K562 (cell line): ENCODE measurements around the gene SKIDA1. TPM values are rescaled to one million over a fixed set of nuclear protein-coding genes. Genes with fewer than 3 reads are reported as not detected.

Source experiments
- ATAC-seq: fragments of 200-7000 bp; cut with Tn5 transposase; 3 replicates; pipeline ENCODE4 v1.9.1; 2020; ENCODE audit warnings: moderate library complexity
- BruUV-seq: library from RNA; stranded (reverse); fragments of 400-500 nt; replicated peaks from 2 replicates; lab custom pipeline; 2021; lab: Mats Ljungman, UMichigan
- CTCF ChIA-PET: fragments of 300-600 bp; formaldehyde crosslinking; extraction: SDS; loops from one replicate; lab custom pipeline; 2021; ENCODE audit warnings: low intra/inter-chr PET ratio; lab: Yijun Ruan, JAX
- POLR2A ChIA-PET: fragments of 300-600, 350-650 bp; sonication (Branson Sonifier 250); formaldehyde crosslinking; extraction: SDS; loops from one replicate; lab custom pipeline; 2021; ENCODE audit warnings: antibody characterized with exemption, inconsistent platforms; lab: Yijun Ruan, JAX
- DNase-seq, 4 experiments: peaks; one replicate each; pipeline versions ENCODE4 v3.0.0 to v3.0.0-alpha.2; 2011 to 2018; ENCODE audit warnings: low spot score in 3 of 4, mixed read lengths in 3 of 4; ENCODE audit errors: extremely low read depth in 1 of 4
- FAIRE-seq: peaks from 2 replicates; lab custom pipeline; 2011; peaks lifted over from hg19 to GRCh38; lab: Jason Lieb, UNC
- H2AFZ ChIP-seq: 2 replicates; pipeline ENCODE4 v1.6.0; 2011; ENCODE audit warnings: low read depth, low read length, control low read depth, inconsistent platforms
- H3K27ac ChIP-seq: fragments of 200-600 bp; 3 replicates; pipeline ENCODE4 v1.8.0; 2011; ENCODE audit warnings: low read depth, mild to moderate bottlenecking, control low read depth, inconsistent platforms, low read length, moderate library complexity, mixed read lengths; ENCODE audit errors: extremely low read depth
- H3K27me3 ChIP-seq, 2 experiments: fragments of 300-600 bp in 1 of 2; 2 replicates in 1 of 2; 3 replicates in 1 of 2; pipeline versions ENCODE4 v1.6.0 to v1.8.0; 2011; ENCODE audit warnings: inconsistent platforms in 2 of 2, low read length in 2 of 2, mild to moderate bottlenecking in 1 of 2, mixed read lengths in 1 of 2, moderate library complexity in 1 of 2; ENCODE audit not compliant: control insufficient read depth in 2 of 2, insufficient read depth in 2 of 2
- H3K36me3 ChIP-seq: fragments of 300-600 bp; 3 replicates; pipeline ENCODE4 v1.8.0; 2011; ENCODE audit warnings: mild to moderate bottlenecking, low read length, inconsistent platforms; ENCODE audit not compliant: control insufficient read depth, insufficient read depth
- H3K4me1 ChIP-seq, 2 experiments: fragments of 200-600 bp in 1 of 2; replicated peaks in 1 of 2; 2 replicates in 1 of 2; 3 replicates in 1 of 2; pipeline versions ENCODE4 v1.5.1 to v1.8.0; 2011; ENCODE audit warnings: inconsistent platforms in 2 of 2, low read length in 2 of 2, mild to moderate bottlenecking in 1 of 2, mixed read lengths in 1 of 2, moderate library complexity in 1 of 2; ENCODE audit not compliant: control insufficient read depth in 2 of 2, insufficient read depth in 2 of 2
- H3K4me2 ChIP-seq: 2 replicates; pipeline ENCODE4 v1.6.1; 2011; ENCODE audit warnings: low read length, control low read depth, inconsistent platforms, mixed read lengths; ENCODE audit not compliant: insufficient read depth
- H3K4me3 ChIP-seq: fragments of 200-600 bp; sonication (generic), shearing (Covaris generic); 2 replicates; pipeline ENCODE4 v1.5.1; 2016; ENCODE audit warnings: control low read depth, inconsistent platforms
- H3K79me2 ChIP-seq: fragments of 200-600 bp; 3 replicates; pipeline ENCODE4 v1.8.0; 2011; ENCODE audit warnings: low read length, inconsistent platforms; ENCODE audit not compliant: control insufficient read depth, insufficient read depth
- H3K9ac ChIP-seq, 2 experiments: 2 replicates each; pipeline versions ENCODE4 v1.6.0 to v1.6.1; 2011; ENCODE audit warnings: low read depth in 2 of 2, low read length in 2 of 2, control low read depth in 1 of 2, inconsistent platforms in 1 of 2, mild to moderate bottlenecking in 1 of 2, mixed read lengths in 1 of 2; ENCODE audit not compliant: insufficient read depth in 1 of 2
- H3K9me1 ChIP-seq: one replicate; pipeline ENCODE4 v1.6.0; 2011; ENCODE audit warnings: inconsistent platforms, mild to moderate bottlenecking, low read length, moderate library complexity; ENCODE audit not compliant: control insufficient read depth, insufficient read depth
- H3K9me3 ChIP-seq: replicated peaks from 2 replicates; pipeline ENCODE4 v1.5.1; 2011; ENCODE audit warnings: low read depth, low read length, inconsistent platforms; ENCODE audit not compliant: control insufficient read depth, insufficient read depth
- H4K20me1 ChIP-seq: replicated peaks from 2 replicates; pipeline ENCODE4 v1.6.1; 2011; ENCODE audit warnings: low read length, inconsistent platforms, mixed read lengths; ENCODE audit not compliant: control insufficient read depth, insufficient read depth
- AFF1 ChIP-seq, 2 experiments: fragments of 450-650 bp; IDR thresholded peaks; 2 replicates each; pipeline ENCODE4 v1.6.1; 2018; ENCODE audit warnings: mild to moderate bottlenecking in 2 of 2, low read depth in 1 of 2; ENCODE audit not compliant: partially characterized antibody in 2 of 2
- ATF1 ChIP-seq, 2 experiments: fragments of 450-650 bp in 1 of 2; IDR thresholded peaks; 2 replicates each; pipeline ENCODE4 v1.6.1; 2016; ENCODE audit warnings: missing compliant biosample characterization in 1 of 2, missing genetic modification characterization in 1 of 2
- BACH1 ChIP-seq: fragments of 200-800 bp; sonication (Bioruptor generic); IDR thresholded peaks from 2 replicates; pipeline ENCODE4 v1.6.1; 2016; ENCODE audit warnings: missing genetic modification characterization, missing compliant biosample characterization
- C11orf30 ChIP-seq: fragments of 450-650 bp; IDR thresholded peaks from 2 replicates; pipeline ENCODE4 v1.6.1; 2016; ENCODE audit warnings: low read depth, mild to moderate bottlenecking
- CBX1 ChIP-seq: sonication (generic); IDR thresholded peaks from 2 replicates; pipeline ENCODE4 v1.6.1; 2016; ENCODE audit warnings: antibody characterized with exemption, low read depth, mild to moderate bottlenecking
- CHD1 ChIP-seq: fragments of 200-600 bp; sonication (generic); IDR thresholded peaks from one replicate; pipeline ENCODE4 v1.6.1; 2012; ENCODE audit warnings: mild to moderate bottlenecking, moderate library complexity, low read length, inconsistent platforms
- FOXM1 ChIP-seq, 2 experiments: fragments of 450-650 bp in 1 of 2; sonication (generic) in 1 of 2; formaldehyde crosslinking in 1 of 2; IDR thresholded peaks; 2 replicates each; pipeline versions ENCODE4 v1.6.1 to v1.9.0; 2017 to 2022; ENCODE audit warnings: low read depth in 2 of 2, mild to moderate bottlenecking in 2 of 2, missing genetic modification reagents in 1 of 2, moderate library complexity in 1 of 2
- LEF1 ChIP-seq: fragments of 450-650 bp; IDR thresholded peaks from 2 replicates; pipeline ENCODE4 v1.6.1; 2016; ENCODE audit warnings: mild to moderate bottlenecking
- MLLT1 ChIP-seq, 2 experiments: fragments of 450-650 bp; IDR thresholded peaks; 2 replicates each; pipeline ENCODE4 v1.6.1; 2016
- POLR2H ChIP-seq: IDR thresholded peaks from 2 replicates; pipeline ENCODE4 v1.6.1; 2016; ENCODE audit warnings: missing genetic modification characterization, low read depth, mild to moderate bottlenecking, control low read depth, missing compliant biosample characterization, moderate library complexity
- RAD51 ChIP-seq: fragments of 450-650 bp; IDR thresholded peaks from 2 replicates; pipeline ENCODE4 v1.7.1; 2016; ENCODE audit warnings: low read depth, mild to moderate bottlenecking, borderline replicate concordance
- RHOXF2B ChIP-seq: fragments of 250-450 bp; sonication (Bioruptor Pico); conservative IDR thresholded peaks from 2 replicates; pipeline ENCODE4 v1.5.1; 2021
- SP2 ChIP-seq: IDR thresholded peaks from 2 replicates; pipeline ENCODE4 v1.6.1; 2011; ENCODE audit warnings: mild to moderate bottlenecking, low read depth, low read length, moderate library complexity; ENCODE audit not compliant: poor library complexity, severe bottlenecking; ENCODE audit errors: extremely low read depth
- STAT5A ChIP-seq: IDR thresholded peaks from 2 replicates; pipeline ENCODE4 v1.6.1; 2012; ENCODE audit warnings: low read length, inconsistent platforms, borderline replicate concordance
- TAL1 ChIP-seq: fragments of 450-650 bp; IDR thresholded peaks from 2 replicates; pipeline ENCODE4 v1.6.1; 2016; ENCODE audit warnings: mild to moderate bottlenecking
- ZNF316 ChIP-seq: fragments of 450-650 bp; IDR thresholded peaks from 2 replicates; pipeline ENCODE4 v1.6.1; 2016
- ZNF384 ChIP-seq: IDR thresholded peaks from 2 replicates; pipeline ENCODE4 v1.6.1; 2012; ENCODE audit warnings: low read depth, low read length, improper control_type of control experiment
- WGBS: fragments of 100-300 bp; shearing (Covaris generic); methylation state at CpG from one replicate; pipeline ENCODE4 v1.1.6; 2016; ENCODE audit warnings: low coverage, mixed read lengths; ENCODE audit not compliant: insufficient coverage; ENCODE audit errors: missing lambda C conversion rate; 5-methylcytosine and 5-hydroxymethylcytosine counted together
- in situ Hi-C: fragments of 300-500 bp; cut with MboI; formaldehyde crosslinking; loops from 4 replicates; pipeline ENCODE4 v1.15.0; 2018; ENCODE audit warnings: inconsistent platforms, mixed read lengths
- intact Hi-C: fragments of 100-400 bp; cut with micrococcal nuclease; formaldehyde crosslinking; loops from 2 replicates; pipeline ENCODE4 v1.14.2; 2022
- polyA plus RNA-seq, 8 experiments: library from polyadenylated mRNA; depleted of rRNA in 4 of 8; stranded (reverse) in 5 of 8; unstranded in 3 of 8; fragments of >200 nt; fragmentation: Nextera tagmentation in 2 of 8; fragmentation: Illumina TruSeq in 1 of 8; extraction: Ambion mirVana in 2 of 8; extraction: Trizol in 1 of 8; gene quantifications; 2 replicates each; pipeline versions ENCODE4 v1.2.1 to v1.2.3, GENCODE V29; 2011 to 2014; ENCODE audit warnings: inconsistent platforms in 1 of 8, missing spikeins in 1 of 8
- total RNA-seq, 7 experiments: library from RNA; depleted of rRNA in 6 of 7; stranded (reverse); fragments of >200 nt in 6 of 7; fragmentation: Illumina TruSeq in 2 of 7; extraction: Trizol in 2 of 7; gene quantifications; 2 replicates each; pipeline versions ENCODE4 v1.2.1 to v1.2.3, GENCODE V29; 2011 to 2021; ENCODE audit warnings: low replicate concordance in 1 of 7

The SKIDA1 gene
- total and polyA plus RNA-seq, 9 of the 15 experiments (the other 6 are each of a cell fraction or from before 2014, with no cell fraction given): 0.05 to 1.1 (median 0.42) TPM

- no peaks in the 10 kb centered on the region for H3K36me3 ChIP-seq
- intact Hi-C loops (loop anchor here (5.0 kb wide), 1 partner anchor 790 kb away; the partner anchor contains the start of gene COMMD3), in situ Hi-C loops (no loop called here)
- no peak for ATAC-seq
- no peaks in the 10 kb centered on the region for H3K27me3 ChIP-seq
- H3K9me3 ChIP-seq: no peaks in the 10 kb centered on the region
- H3K4me1 ChIP-seq: peaks cover 14 to 15% of the 10 kb centered on the region in 2 experiments; a peak in 4 of 5 replicates
- BruUV-seq: no TSS peak
- H3K4me2 ChIP-seq: peak overlapping the region; percentile 77
- CTCF ChIA-PET: no interaction called here
- peak overlapping the region; percentile 92 for H3K27ac ChIP-seq
- 1% methylated on average over 18 of the region's 18 CpGs for WGBS
- H2AFZ ChIP-seq: peak overlapping the region; percentile 61
- peak overlapping the region; percentile 39 for H3K4me3 ChIP-seq
- POLR2A ChIA-PET: interaction anchor here (0.6 to 3.1 kb wide), 6 partner anchors 10 to 1916 kb away, joined by 3 to 14 read pairs (median 5); no protein-coding TSS in a partner anchor
- no peaks in the 10 kb centered on the region for H3K9me1 ChIP-seq
- peaks cover 43% of the 10 kb centered on the region; the same call in 2 of the 3 replicates for H3K79me2 ChIP-seq
- FAIRE-seq: peak; percentile 59
- H3K9ac ChIP-seq: peak overlapping the region; percentile 94 to 96
- peak in 1 of 4 experiments; percentile 61 for DNase-seq
- H4K20me1 ChIP-seq: no peaks in the 10 kb centered on the region
- peak; percentile 95 for TF ChIP-seq ZNF316
- TF ChIP-seq STAT5A: 0 out of 2 replicates have a peak, but pooled peaks have one; percentile 3
- peak; percentile 94 for TF ChIP-seq FOXM1 (IDR thresholded peaks at IDR 0.05; ENCODE audit: low read depth)
- TF ChIP-seq FOXM1 (CRISPR knock-in tag; IDR thresholded peaks at IDR 0.05; ENCODE audit: low read depth): no peak
- 0 out of 2 replicates have a peak, but pooled peaks have one; percentile 21 for TF ChIP-seq LEF1
- TF ChIP-seq SP2: no peak
- TF ChIP-seq POLR2H (tag): peak; percentile 40; the same call in 1 of the 2 replicates
- TF ChIP-seq AFF1 (IDR thresholded peaks at IDR 0.05; ENCODE audit: low read depth in 1 of 2, partially characterized antibody in 2 of 2): peak in 1 of 2 experiments; percentile 36
- TF ChIP-seq RAD51: no peak
- peak; percentile 44; the same call in 1 of the 2 replicates for TF ChIP-seq ZNF384
- no peak for TF ChIP-seq ATF1 (CRISPR knock-in tag; IDR thresholded peaks at IDR 0.05)
- peak; percentile 66; the same call in 1 of the 2 replicates for TF ChIP-seq ATF1 (tag; IDR thresholded peaks at IDR 0.05)
- TF ChIP-seq MLLT1 (IDR thresholded peaks at IDR 0.05): peak in 1 of 2 experiments; percentile 11; a peak in 1 of 4 replicates
- peak; percentile 73 for TF ChIP-seq CHD1
- peak; percentile 93 for TF ChIP-seq C11orf30
- TF ChIP-seq BACH1 (tag): peak; percentile 51; the same call in 1 of the 2 replicates
- no peak for TF ChIP-seq RHOXF2B
- 0 out of 2 replicates have a peak, but pooled peaks have one; percentile 11 for TF ChIP-seq CBX1
- TF ChIP-seq TAL1: no peak
Measured at GRCh38 chr10:21527598-21528235, 2.2 kb upstream of the SKIDA1 start.
